Loucy (cell line): ENCODE data around the gene LACTBL1.

ENCODE experiments used
- H2AFZ ChIP-seq: fragments of 200-600 bp; sonication (generic); 2 replicates; pipeline ENCODE4 v1.6.0; 2016; ENCODE audit warnings: antibody characterized with exemption, mild to moderate bottlenecking, low read length, moderate library complexity
- H3F3A ChIP-seq: fragments of 200-600 bp; 2 replicates; pipeline ENCODE4 v1.6.0; 2016; ENCODE audit warnings: antibody characterized with exemption, low read depth, mild to moderate bottlenecking
- H3K27me3 ChIP-seq: fragments of 200-600 bp; sonication (generic); 2 replicates; pipeline ENCODE4 v1.6.1; 2014; ENCODE audit warnings: low read length, mild to moderate bottlenecking; ENCODE audit not compliant: insufficient read depth, poor library complexity, severe bottlenecking
- H3K36me3 ChIP-seq: fragments of 200-600 bp; sonication (generic); 2 replicates; pipeline ENCODE4 v1.6.1; 2016; ENCODE audit warnings: low read length; ENCODE audit not compliant: insufficient read depth
- H3K4me1 ChIP-seq: fragments of 200-600 bp; sonication (generic); 2 replicates; pipeline ENCODE4 v1.5.1; 2014; ENCODE audit warnings: low read length, mild to moderate bottlenecking; ENCODE audit not compliant: insufficient read depth, poor library complexity, severe bottlenecking
- H3K4me2 ChIP-seq: fragments of 200-600 bp; sonication (generic); 2 replicates; pipeline ENCODE4 v1.6.0; 2014; ENCODE audit warnings: antibody characterized with exemption, low read length, low read depth, mild to moderate bottlenecking; ENCODE audit not compliant: poor library complexity, severe bottlenecking
- H3K4me3 ChIP-seq: fragments of 200-600 bp; sonication (generic); 2 replicates; pipeline ENCODE4 v1.5.1; 2014; ENCODE audit warnings: low read length, mild to moderate bottlenecking, mixed read lengths; ENCODE audit not compliant: poor library complexity, severe bottlenecking
- H3K79me2 ChIP-seq: fragments of 200-600 bp; sonication (generic); 2 replicates; pipeline ENCODE4 v1.6.1; 2014; ENCODE audit warnings: low read length; ENCODE audit not compliant: insufficient read depth
- H3K9ac ChIP-seq: fragments of 200-600 bp; sonication (generic); 2 replicates; pipeline ENCODE4 v1.6.0; 2014; ENCODE audit warnings: mild to moderate bottlenecking, low read depth, low read length, moderate library complexity; ENCODE audit not compliant: poor library complexity, severe bottlenecking
- H3K9me2 ChIP-seq: fragments of 200-600 bp; sonication (generic); replicated peaks from 2 replicates; pipeline ENCODE4 v1.6.1; 2016; ENCODE audit warnings: low read depth, low read length, mixed read lengths
- H3K9me3 ChIP-seq: fragments of 200-600 bp; sonication (generic); 2 replicates; pipeline ENCODE4 v1.6.1; 2014; ENCODE audit warnings: mild to moderate bottlenecking, antibody characterized with exemption, low read length, low read depth; ENCODE audit not compliant: insufficient read depth
- H4K20me1 ChIP-seq: fragments of 200-600 bp; sonication (generic); 2 replicates; pipeline ENCODE4 v1.6.0; 2014; ENCODE audit warnings: antibody characterized with exemption, low read length, mild to moderate bottlenecking; ENCODE audit not compliant: insufficient read depth, poor library complexity, severe bottlenecking
- CTCF ChIP-seq: fragments of 200-600 bp; sonication (generic); conservative IDR thresholded peaks from 2 replicates; pipeline ENCODE4 v1.5.1; 2014; ENCODE audit warnings: mild to moderate bottlenecking, antibody characterized with exemption, low read length
- EZH2phosphoT487 ChIP-seq: fragments of 200-600 bp; IDR thresholded peaks from 2 replicates; pipeline ENCODE4 v1.6.1; 2018; ENCODE audit warnings: antibody characterized with exemption, mild to moderate bottlenecking, moderate library complexity, borderline replicate concordance

LACTBL1 gene

GRCh38 chr1:22917989-22918388 is 54.7 kb downstream of the LACTBL1 start:
- H3K27me3 ChIP-seq: no peaks in the 10 kb centered on the region

GRCh38 chr1:22916471-22916820 is 56.2 kb downstream of the LACTBL1 start:
- no peak overlapping the region for H3K9ac ChIP-seq

More at GRCh38 chr1:22917989-22918388, 54.7 kb downstream of the LACTBL1 start:
- Histone ChIP-seq H3K4me2 (no peak overlapping the region), H3K9ac (no peak overlapping the region), H3K4me1 (peaks cover 6% of the 10 kb centered on the region), H4K20me1 (no peaks in the 10 kb centered on the region), H3K9me3 (no peaks in the 10 kb centered on the region), H3K9me2 (no peaks in the 10 kb centered on the region), H2AFZ (no peak overlapping the region), H3F3A (no peaks in the 10 kb centered on the region), H3K36me3 (no peaks in the 10 kb centered on the region), H3K4me3 (no peak overlapping the region), H3K79me2 (no peaks in the 10 kb centered on the region)
- TF ChIP-seq EZH2phosphoT487: no peak
- TF ChIP-seq CTCF: no peak

GRCh38 chr1:22915816-22916470 is 56.7 kb downstream of the LACTBL1 start:
- H4K20me1 ChIP-seq: no peaks in the 10 kb centered on the region
- no peak overlapping the region for H3K9ac ChIP-seq
- H3K4me1 ChIP-seq: peaks cover 6% of the 10 kb centered on the region
- no peak overlapping the region for H2AFZ ChIP-seq
- H3K4me3 ChIP-seq: peak overlapping the region; percentile 34
- H3K9me3 ChIP-seq: no peaks in the 10 kb centered on the region
- H3K79me2 ChIP-seq: no peaks in the 10 kb centered on the region
- no peaks in the 10 kb centered on the region for H3F3A ChIP-seq
- H3K27me3 ChIP-seq: no peaks in the 10 kb centered on the region
- no peaks in the 10 kb centered on the region for H3K36me3 ChIP-seq
- TF ChIP-seq CTCF: no peak
- no peak for TF ChIP-seq EZH2phosphoT487
- H3K9me2 ChIP-seq: no peaks in the 10 kb centered on the region
- no peak overlapping the region for H3K4me2 ChIP-seq

More at GRCh38 chr1:22916471-22916820, 56.2 kb downstream of the LACTBL1 start:
- no peaks in the 10 kb centered on the region for H3K79me2 ChIP-seq
- TF ChIP-seq CTCF (no peak), EZH2phosphoT487 (no peak)
- H3K9me2 ChIP-seq: no peaks in the 10 kb centered on the region
- H3K27me3 ChIP-seq: no peaks in the 10 kb centered on the region
- no peaks in the 10 kb centered on the region for H3K36me3 ChIP-seq
- H3K4me2 ChIP-seq: no peak overlapping the region
- H3K4me3 ChIP-seq: peak overlapping the region; percentile 34
- peaks cover 6% of the 10 kb centered on the region for H3K4me1 ChIP-seq
- H3F3A ChIP-seq: no peaks in the 10 kb centered on the region
- H2AFZ ChIP-seq: no peak overlapping the region
- no peaks in the 10 kb centered on the region for H4K20me1 ChIP-seq
- no peaks in the 10 kb centered on the region for H3K9me3 ChIP-seq
